ENCODE results near the gene C1orf35.

DNA sequence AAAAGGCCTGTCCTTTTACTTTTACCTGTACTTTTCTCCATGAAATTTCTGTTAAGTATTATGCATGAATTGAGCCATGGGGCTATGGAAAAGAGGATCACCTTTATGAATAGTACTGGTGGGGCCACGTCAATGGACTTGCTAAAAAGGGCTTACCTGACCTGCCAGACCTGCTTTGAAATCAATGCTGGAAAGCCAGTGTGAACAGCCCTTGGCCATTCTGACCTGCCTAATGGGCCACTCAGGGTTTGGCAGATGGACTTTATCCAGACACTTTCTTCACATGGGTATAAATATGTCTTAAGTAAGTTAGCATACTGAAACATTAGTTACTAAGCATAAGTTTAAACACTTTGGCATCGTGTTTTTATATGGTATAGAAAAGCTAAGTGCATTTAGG is 28.6 kb upstream of the C1orf35 start:
- TF ChIP-seq POLR2AphosphoS5 (IDR thresholded peaks at IDR 0.05; ENCODE audit: borderline replicate concordance, low read depth, low read length) (no peak), EZH2 (IDR thresholded peaks at IDR 0.05) (no peak), FOXP2 (optimal IDR thresholded peaks at IDR 0.05; ENCODE audit: control extremely low read depth, extremely low read length, insufficient read depth) (no peak)

All from SK-N-MC (cell line).